A172 (cell line): Measurements from ENCODE around the gene FAM20C. TPM values are rescaled to one million over a fixed set of nuclear protein-coding genes. Genes with fewer than 3 reads are reported as not detected.
"Not testable (repeated sequence)": the region's sequence is repeated elsewhere in the genome, so short reads cannot be mapped to it uniquely, and the experiment has no call there.

Source experiments
- DNase-seq: peaks from one replicate; pipeline ENCODE4 v3.0.0-alpha.2; 2015; ENCODE audit warnings: low spot score
- total RNA-seq: library from RNA; depleted of rRNA; stranded (reverse); fragments of >200 nt; shearing (Covaris generic); gene quantifications from 2 replicates; pipeline ENCODE4 v1.2.3, GENCODE V29; 2014

The FAM20C gene
- total RNA-seq, 1 experiment from 2014 or later: 30.2 TPM

- no peak for DNase-seq
Observed at GRCh38 chr7:173209-173918, 19.0 kb upstream of the FAM20C start.

- DNase-seq: no peak
Observed at GRCh38 chr7:174716-175115, 17.7 kb upstream of the FAM20C start.

GRCh38 chr7:175955-176354 is 16.4 kb upstream of the FAM20C start:
- no peak for DNase-seq

- no peak for DNase-seq
Observed at GRCh38 chr7:176381-176780, 16.0 kb upstream of the FAM20C start.

- DNase-seq: no peak
Observed at GRCh38 chr7:176786-177459, 15.4 kb upstream of the FAM20C start.

GRCh38 chr7:178444-178843 is 13.9 kb upstream of the FAM20C start:
- no peak for DNase-seq

- DNase-seq: no peak
Observed at GRCh38 chr7:179209-179681, 13.1 kb upstream of the FAM20C start.

GRCh38 chr7:179948-180694 is 12.2 kb upstream of the FAM20C start:
- DNase-seq: no peak

- DNase-seq: no peak
Observed at GRCh38 chr7:181738-182137, 10.6 kb upstream of the FAM20C start.

- not testable (repeated sequence) for DNase-seq
Observed at GRCh38 chr7:182502-182901, 9.9 kb upstream of the FAM20C start.

- DNase-seq: no peak
Observed at GRCh38 chr7:183496-184292, 8.7 kb upstream of the FAM20C start.

GRCh38 chr7:184294-185264 is 7.8 kb upstream of the FAM20C start:
- no peak for DNase-seq

- DNase-seq: no peak
Observed at GRCh38 chr7:186516-187113, 5.8 kb upstream of the FAM20C start.

GRCh38 chr7:187227-187927 is 5.0 kb upstream of the FAM20C start:
- DNase-seq: no peak

- no peak for DNase-seq
Observed at GRCh38 chr7:188174-188573, 4.2 kb upstream of the FAM20C start.

GRCh38 chr7:188727-189500 is 3.5 kb upstream of the FAM20C start:
- no peak for DNase-seq

- DNase-seq: no peak
Observed at GRCh38 chr7:189719-190118, 2.7 kb upstream of the FAM20C start.

GRCh38 chr7:190196-190595 is 2.2 kb upstream of the FAM20C start:
- no peak for DNase-seq
